NCI-H146 (cell line): Measurements from ENCODE around the gene PTPMT1.
A peak's percentile ranks its signal among the peaks of the same experiment; 100 is the strongest.
"Not testable (repeated sequence)": the region's sequence is repeated elsewhere in the genome, so short reads cannot be mapped to it uniquely, and the experiment has no call there.

Source experiments
- DNase-seq: peaks from one replicate; lab custom pipeline; 2025; lab: John Stamatoyannopoulos, UW

Gene PTPMT1

DNA sequence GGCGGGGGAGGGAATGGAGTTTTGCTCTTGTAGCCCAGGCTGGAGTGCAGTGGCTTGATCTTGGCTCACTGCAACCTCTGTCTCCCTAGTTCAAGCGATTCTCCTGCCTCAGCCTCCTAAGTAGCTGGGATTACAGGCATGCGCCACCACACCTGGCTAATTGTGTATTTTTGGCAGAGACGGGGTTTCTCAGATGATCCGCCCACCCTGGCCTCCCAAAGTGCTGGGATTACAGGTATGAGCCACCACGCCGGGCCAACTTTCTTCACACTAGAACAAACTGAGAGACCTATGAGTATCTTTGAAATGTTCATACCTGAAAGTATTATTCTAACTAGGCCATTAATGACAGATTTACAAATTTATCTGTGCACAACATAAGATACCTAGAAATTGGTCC, 19.1 kb upstream of the PTPMT1 start:
- not testable (repeated sequence) for DNase-seq

GRCh38 chr11:47550288-47551047, 14.9 kb upstream of the PTPMT1 start:
- no peak for DNase-seq

- DNase-seq, result no peak
Measured at GRCh38 chr11:47551086-47551485, 14.3 kb upstream of the PTPMT1 start.

GRCh38 chr11:47552056-47552565, 13.3 kb upstream of the PTPMT1 start:
- DNase-seq, result peak; percentile 50

DNA sequence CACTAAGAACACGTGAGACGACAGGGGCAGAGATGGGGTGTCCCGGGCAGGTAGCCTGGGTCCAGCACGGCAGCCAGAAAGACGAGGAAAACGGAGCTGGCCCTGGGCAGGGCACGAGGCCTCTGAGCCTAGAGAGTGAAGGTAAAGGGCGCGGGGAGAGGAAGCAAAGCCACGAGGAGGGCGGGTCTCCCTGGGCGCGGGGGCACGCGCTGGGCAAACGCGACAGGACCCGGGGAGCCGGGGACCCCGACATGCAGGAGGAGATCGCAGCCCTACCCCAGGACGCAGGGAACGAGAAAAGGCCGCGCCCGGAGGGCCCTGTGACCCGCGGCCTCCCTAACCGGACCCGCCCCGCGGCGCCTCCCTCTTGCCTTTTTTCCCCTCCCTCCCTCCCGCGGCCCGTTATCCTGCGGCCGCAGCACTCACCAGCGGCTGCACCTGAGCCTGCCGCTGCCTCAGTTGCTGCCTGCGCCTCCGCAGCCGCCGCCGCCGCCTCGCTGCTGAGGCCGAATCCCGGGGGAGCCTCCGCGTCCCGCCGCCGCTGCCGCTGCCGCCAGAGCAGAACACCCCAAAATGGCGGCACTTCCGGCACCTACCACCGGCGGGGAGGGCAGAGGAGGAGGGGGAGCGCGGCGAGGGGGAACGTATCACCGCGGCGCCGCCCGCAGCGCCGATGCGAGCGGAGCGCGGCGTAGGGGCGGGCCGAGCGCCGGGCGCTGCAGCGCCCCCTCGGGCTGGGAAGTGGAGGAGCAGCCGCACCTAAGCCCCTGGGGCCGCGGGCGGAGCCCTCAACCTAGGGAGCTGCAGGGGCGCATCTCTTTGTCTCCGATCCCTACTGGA, 12.6 kb upstream of the PTPMT1 start, which contains the start of gene CELF1:
TSS of gene CELF1 (minus strand) at position 567 of the 840 bp plus-strand sequence. CDS start 53,609 bp downstream, outside the sequence.
- DNase-seq, result peak; percentile 92

DNA sequence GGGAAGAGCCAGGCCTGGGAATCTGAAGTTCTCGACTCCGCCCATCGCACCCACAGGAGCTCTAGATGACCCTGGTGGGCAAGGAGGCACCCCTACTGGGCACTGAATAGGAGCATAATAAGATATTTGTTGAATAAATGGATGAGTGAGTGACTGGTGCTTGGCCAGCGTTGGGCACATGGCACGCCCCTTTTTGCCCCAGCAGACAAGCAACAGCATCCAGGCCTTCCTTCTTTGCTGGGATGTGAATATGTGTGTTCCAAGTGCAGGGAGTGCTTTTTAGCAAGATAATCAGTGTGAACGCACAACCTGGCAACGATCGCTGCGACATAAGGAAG, 12.0 kb upstream of the PTPMT1 start:
- DNase-seq, result no peak

DNA sequence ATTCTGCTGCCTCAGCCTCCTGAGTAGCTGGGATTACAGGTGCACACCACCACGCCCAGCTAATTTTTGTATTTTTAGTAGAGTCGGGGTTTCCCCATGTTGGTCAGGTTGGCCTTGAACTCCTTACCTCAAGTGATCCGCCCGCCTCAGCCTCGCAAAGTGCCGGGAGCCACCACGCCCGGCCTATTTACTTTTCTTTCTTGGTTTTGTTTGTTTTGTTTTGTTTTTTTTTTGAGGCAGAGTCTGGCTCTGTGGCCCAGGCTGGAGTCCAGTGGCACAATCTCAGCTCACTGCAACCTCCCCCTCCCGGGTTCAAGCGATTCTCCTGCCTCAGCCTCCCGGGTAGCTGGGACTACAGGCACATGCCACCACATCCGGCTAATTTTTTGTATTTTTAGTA, 8.4 kb upstream of the PTPMT1 start:
- not testable (repeated sequence) for DNase-seq

DNA sequence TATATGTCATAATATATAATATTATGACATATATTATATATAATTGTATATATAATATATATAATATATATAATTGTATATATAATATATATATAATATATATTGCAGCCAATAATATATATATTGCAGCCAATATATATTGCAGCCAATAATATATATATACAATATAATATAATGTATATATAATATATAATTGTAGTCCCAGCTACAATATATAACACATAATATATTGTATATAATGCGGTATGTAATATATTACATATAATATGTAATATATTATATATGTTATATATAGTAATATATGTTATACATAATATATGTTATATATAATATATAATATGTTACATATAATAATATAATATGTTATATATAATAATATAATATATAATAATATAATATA, 6.7 kb upstream of the PTPMT1 start:
- no peak for DNase-seq

- DNase-seq, result no peak
Measured at GRCh38 chr11:47560426-47560825, 5.0 kb upstream of the PTPMT1 start.

DNA sequence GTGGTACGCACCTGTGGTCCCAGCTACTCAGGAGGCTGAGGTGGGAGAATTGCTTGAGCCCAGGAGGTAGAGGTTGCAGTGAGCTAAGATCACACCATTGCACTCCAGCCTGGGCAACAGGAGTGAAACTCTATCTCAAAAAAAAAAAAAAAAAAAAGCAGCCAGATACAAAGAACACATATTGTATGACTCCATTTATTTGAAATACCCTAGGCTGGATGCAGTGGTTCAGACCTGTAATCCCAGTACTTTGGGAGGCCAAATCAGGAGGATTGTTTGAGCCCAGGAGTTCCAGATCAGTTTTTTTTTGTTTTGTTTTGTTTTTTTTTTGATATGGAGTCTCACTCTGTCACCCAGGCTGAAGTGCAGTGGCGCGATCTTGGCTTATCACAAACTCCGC, 3.0 kb upstream of the PTPMT1 start:
- DNase-seq, result not testable (repeated sequence)

- DNase-seq, result not testable (repeated sequence)
Measured at GRCh38 chr11:47564366-47564765, 1.0 kb upstream of the PTPMT1 start.

GRCh38 chr11:47564933-47565339, 463 bp upstream of the PTPMT1 start:
- no peak for DNase-seq

DNA sequence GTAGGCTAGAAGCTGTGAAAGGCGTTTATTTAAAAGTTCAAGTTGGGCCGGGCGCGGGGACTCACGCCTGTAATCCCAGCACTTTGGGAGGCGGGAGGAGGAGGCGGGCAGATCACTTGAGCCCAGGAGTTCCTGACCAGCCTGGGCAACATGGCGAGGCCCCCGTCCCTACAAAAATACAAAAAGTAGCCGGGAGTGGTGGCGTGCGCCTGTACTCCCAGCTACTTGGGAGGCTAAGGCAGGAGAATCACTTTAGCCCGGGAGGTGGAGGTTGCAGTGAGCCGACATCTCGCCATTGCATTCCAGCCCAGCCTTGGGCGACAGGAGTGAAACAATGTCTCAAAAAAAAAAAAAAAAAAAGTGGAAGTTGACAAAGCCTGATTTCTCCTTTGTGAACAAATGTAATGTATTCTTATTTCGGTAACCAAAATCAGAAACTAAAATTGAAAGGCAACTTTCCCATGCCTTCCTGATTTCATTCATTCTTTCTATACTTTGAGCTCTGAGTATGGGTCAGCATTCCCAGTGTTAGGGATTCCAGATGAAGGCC, 825 bp downstream of the PTPMT1 start:
- DNase-seq, result peak; percentile 40

DNA sequence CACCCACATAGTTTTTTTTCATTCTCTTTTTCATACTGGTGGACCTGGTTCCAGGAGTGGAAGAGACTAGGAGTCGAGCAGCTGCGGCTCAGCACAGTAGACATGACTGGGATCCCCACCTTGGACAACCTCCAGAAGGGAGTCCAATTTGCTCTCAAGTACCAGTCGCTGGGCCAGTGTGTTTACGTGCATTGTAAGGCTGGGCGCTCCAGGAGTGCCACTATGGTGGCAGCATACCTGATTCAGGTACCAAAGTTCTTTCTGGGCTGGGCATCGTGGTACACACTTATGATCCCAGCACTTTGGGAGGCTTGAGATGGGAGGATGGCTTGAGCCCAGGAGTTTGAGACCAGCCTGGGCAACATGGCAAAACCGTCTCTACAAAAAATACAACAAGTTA, 4.2 kb downstream of the PTPMT1 start:
- DNase-seq, result no peak

DNA sequence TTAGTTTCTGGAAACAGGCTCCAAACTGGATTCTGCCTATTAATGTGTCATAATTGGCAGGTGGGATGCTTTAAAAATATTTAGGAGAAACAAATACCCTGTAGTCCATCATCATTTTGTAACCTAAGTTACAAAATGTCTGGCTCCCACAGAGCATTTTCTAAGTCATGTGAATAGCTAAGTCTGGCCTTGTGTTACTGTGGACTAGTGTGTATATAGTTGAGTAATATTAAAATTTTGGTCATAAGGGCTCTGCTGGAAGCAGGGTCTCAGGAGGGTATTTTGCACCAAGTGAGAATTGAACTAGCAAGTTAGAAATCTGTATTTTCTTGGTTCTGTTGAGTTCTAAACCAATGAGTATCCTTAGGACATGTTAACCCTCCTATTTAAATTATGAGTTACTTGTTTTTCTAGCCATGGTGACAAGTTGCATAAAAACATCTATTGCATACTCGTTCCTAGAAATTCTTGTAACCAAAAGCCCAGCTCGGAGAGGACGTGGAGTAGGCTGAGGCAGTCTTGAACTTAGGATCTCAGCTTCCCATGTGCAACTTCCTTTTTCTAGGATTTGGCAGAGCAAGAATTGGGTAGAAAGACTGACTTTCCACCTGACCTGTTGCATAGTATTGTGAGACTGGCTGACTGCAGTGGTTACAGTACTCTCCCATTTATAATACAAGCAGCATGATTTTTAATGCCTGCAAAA, 5.4 kb downstream of the PTPMT1 start:
- DNase-seq, result no peak

- DNase-seq, result no peak
Measured at GRCh38 chr11:47571357-47571729, 5.9 kb downstream of the PTPMT1 start.

DNA sequence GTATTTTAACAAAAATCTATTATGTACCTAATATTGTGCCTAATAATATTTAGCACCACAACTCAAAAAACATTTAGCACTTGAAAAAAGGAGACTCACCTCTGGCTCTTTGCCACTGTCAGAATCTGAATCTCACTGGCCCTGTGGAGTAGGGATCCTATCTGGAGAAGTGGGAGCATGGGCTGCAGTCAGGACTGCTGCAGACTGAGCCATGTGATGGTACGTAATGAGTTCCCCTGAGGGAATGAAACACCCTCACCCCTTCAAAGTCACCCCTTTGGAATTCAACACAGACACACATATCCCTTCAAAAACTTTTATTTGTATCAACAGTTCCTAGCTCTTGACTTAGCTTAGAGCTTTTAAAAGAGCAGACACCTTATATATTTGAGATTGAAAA, 6.5 kb downstream of the PTPMT1 start:
- no peak for DNase-seq

GRCh38 chr11:47572715-47573255, 7.4 kb downstream of the PTPMT1 start:
- no peak for DNase-seq

DNA sequence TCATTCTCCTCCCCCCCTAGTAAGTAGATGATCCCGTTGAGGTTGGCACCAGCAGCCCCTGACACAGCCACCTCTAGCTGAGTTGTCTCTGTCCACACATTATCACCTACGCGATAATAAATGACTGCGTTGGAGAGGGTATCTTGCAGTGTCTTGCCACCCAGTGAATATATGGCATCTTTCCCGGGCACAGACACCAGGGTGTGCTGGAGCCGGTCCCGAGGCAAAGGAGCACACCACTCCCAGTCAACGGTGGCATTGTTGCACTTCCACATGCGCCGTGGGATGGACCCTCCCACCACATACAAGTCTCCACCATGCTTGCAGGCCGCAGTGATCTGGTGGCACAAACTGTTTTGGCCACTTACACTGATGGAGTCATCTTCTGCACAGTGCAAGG, 7.9 kb downstream of the PTPMT1 start:
- no peak for DNase-seq

DNA sequence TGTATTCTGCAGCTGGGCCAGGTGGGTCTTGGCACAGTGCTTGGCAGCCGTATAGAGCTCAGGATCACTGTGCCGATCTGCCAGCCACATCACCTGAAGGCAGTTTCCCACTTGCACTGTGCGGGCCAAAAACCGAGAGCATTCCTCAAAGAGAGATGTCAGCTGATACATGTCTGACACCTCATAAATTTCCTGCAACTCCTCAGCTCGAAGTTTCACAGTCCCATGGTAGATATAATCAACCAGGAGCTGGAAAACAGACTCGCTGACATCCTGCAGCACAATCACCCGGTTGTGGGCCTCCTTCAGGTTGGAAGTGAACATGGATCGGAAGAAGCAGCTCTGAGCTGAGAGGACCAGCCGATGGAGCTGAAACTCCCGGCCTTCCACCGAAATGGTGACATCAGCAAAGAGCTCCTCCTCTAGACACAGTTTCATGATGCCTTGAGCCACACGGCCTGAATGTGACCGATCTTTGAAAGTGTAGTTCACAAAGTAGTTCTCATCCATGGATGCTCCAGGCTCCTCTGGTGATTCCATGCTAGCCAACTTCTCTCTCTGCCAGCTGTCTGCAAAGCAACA, 12.2 kb downstream of the PTPMT1 start:
- DNase-seq, result no peak
